ENCODE measurements around the gene EGFR.

EGFR gene

DNA sequence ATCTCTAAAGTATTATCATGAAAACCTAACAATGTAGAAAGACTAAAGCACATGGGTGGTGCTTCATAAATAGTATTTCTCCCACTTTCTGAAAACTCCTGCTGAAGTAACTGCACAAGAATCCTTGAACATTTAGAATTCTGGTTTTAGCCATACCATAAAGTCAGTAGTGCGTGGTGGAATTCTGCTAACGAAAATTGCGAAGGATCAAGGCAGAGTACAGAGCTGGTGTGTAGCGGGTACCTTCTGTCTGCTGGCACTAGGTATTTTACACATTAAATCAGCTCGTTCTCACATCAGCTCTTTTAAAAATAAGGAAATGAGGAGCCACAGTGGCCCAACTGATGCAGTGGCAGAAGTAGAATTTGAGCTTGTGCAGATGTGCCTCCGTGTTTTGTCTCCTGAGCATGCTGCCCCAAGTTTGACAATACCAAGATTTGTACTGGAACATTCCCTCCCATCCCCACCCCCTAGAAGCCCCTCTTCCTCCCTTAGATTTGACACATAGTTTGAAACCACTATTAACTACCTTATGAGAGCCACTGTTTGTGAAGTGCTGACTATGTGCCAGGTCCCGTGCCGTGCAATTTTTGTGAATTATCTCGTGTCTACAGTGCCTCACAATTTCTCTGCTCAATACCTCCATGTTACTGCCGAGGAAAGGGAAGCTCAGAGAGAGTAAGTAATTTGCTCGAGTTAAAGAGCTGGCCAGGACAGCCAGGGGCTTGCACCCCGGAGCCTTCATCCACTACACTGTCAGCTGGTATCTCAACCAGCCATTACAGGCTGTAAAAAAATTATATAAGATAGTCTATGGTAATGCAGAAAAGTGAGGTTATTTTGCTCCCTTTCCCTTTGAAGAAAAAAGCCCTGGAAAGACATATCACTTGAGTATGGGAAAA, 66.9 kb downstream of the EGFR start:
- DNase-seq: no peak

DNA sequence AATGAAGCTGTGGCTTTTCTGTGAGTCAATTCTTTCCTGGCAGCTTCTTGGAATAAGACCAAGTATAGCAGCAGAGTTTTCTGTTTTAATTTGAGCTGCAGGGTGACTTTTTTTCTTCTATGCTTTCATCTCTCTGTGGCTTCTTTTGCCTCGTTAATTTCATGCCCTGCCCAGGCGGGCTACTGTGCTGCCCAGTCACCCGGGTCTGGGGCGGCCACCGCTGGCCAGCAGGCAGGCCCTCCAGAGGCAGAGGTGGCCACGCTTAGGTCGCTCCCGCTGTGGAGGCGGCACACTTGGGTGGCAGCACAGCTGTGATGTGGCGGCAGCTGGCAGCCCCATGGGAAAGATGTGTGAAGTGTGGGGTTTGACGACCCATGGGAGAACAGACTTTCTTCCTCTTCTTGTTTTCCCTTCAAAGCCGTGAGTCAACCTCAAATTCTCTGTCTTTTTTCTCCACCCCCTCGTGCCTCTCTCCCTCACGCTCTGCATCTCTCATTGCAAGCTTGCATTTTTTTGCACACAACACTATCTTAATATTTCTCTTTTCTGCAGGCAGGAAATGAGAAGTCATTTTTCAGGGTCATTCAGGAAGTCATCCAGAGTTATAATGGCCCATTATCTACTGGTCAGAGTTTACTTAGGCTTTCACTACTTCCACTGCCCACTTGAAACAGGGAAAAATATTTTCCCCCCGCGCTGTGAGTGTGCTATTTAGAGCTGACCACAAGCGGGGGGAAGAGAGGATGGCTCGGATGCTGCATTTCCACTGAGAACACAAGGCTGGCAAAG, 67.8 kb downstream of the EGFR start:
- DNase-seq: peak; percentile 81

DNA sequence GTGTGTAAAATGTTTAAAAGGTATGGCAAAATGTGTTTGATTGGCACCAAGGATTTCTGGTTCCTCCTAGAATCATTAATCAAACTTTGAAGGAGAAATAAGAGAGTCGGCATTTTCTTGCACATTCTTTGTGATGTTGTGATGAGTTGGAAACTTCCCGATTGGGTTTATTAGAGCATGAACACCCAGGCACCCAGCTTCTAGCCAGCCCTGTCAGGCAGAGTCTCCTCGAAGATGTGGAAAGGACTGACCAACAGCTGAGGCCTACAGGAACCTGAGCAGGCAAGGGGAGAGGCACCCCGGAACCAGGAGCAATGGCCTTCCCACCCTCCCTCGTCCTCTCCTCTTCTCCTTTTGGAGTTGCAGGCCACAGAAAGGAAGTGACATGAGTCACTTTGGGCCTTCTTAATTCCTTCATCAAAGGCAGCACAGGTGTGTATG, 68.7 kb downstream of the EGFR start:
- no peak for DNase-seq

DNA sequence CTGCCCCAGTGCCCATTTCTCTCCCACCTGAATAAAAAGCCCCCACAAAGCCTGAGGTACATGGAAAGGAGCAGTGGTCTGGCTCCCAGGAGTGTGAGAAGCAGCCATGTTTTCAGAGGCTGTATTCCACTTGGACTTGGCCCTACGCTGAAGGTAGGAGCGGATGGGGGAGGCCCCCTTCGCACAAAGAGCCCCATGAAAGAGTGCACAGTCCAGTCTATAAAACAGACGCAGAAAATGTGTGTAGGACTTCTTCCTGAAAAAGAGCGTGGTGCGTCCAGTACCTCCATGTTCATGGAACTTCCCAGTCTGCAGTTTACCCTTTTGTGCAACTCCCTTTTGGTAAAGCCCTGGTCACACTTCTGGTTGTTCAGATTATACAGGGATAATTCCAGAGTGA, 69.3 kb downstream of the EGFR start:
- no peak for DNase-seq

DNA sequence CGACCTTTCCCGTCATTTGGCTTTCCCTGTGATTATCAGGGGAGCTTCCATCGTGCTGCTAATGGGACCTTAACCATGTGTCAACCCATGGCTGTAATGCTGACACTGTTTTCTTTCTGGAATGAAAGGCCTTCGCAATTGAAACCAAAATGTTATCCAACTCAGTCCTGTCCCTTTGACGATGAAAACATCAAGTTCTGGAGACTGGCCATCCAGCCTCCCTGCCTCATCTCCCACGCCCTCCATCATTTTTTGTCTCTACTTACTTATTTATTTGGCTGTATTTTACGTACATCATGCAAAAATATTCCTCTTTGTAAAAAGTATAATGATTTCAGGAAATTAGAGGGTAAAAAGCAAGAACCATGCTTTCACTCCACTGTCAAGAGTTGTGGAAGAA, 69.8 kb downstream of the EGFR start:
- no peak for DNase-seq

DNA sequence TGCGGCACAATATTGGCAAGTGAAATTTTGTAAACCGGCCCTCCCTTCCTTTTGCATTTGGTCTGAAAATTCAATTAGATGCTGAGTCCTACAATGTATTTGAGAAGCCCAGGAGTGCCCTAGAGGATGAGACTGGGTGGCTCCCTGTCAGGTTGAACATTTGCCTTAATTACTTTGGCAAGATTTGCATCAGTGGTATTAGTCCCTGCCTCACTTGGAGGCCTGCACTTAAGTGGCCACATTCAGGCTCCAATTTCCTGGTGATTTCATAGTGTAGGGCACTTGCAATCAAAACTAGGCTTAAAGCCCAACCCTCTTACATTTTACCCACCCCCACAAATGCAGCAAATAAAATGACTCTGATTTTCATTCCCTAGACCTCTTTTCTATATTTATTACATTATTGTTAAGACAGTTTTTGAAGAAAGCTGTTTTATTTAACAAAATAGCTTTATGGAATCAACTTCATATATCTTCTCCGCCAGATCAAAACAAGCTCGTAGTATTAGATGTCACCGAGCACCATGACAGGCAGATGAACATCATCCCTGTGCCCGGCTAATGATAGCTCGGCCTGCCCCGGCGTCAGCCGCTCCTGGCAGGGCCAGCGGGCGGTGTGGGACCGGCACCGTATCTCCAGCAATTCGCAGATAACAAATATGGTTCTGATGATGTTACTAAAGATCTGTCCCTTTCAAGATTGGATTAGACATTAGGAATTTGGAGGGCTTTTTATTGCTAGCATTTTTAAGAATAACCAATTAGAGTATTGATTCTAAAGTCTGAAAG, 73.6 kb downstream of the EGFR start:
- DNase-seq: peak; percentile 93

DNA sequence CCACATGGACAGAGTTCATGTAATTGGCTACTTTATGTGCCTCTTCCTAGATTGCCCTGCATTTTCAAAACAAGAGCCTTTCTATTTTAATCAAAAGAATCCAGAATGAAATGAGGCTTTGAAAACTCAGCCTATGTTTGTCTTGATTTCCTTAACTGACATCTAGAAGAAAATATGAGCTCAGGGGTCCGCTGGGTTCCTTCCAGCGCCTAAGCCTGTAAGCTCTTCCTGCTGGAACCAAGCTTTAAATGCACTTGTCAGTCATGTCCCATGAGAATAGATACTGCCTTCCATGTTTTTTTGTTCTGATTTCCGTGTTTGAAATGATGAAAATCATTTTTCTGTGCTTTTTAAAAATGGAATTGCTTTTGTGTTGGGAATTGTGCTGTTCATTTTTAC, 74.2 kb downstream of the EGFR start:
- no peak for DNase-seq

DNA sequence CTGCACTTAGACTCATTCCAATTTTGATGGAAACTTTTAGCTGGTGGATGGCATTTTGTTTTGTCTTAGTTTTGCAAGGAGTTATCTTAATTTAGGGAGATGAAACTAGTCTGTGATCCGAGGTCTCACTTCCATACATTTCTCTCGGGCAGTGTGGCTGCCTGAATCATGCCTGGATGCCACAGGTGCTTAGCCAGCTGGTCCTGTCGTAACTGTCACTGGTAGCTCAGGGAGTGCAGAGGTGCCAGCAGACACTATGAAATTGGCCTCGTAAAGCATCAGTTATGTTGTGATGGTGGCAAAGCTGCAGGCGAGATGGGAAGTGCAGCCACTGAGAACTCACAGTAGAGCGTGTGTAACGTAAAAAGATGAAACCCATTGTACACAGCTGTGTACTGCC, 74.9 kb downstream of the EGFR start:
- DNase-seq: no peak

DNA sequence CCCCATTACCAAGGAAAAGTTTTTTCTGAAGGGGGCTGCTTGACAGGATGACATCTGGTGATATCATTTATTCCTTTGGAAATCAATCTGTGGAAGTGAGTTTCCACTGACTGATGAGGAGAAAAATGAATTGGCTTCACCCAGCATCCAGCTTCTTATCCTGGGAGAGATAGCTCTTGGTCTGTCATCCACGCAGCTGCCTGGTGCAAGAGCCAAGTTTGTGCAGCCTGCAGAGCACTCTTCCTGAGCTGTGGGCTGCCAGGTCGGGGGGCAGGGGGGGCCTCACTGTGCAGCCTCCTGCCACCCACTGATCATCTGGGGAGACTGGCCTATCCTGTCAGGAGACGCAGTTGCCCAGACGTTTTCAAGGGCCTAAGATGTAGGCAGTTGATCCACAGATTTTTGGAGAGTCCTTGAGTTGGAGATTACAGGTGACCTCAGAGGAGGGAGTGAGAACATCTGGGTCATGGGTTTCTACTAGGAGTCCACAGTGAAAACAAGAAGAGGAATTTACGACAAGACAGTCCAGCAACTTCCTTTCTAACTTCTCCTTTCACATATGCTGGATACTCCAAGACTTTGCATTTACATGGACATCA, 75.4 kb downstream of the EGFR start:
- DNase-seq: peak; percentile 59

DNA sequence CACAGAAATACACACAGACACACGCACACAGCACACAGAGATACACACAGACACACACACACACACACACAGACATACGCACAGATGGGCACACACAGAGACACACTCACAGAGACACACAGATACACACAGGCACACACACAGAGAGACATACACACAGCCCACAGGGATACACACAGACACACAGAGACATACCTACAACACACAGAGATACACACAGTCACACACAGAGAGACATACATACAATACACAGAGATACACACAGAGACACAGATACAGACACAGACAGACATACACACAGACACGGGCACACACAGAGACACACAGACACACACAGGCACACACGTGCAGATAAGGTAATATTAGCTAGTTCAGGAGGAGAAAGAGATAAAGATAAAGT, 76.9 kb downstream of the EGFR start:
- no peak for DNase-seq

DNA sequence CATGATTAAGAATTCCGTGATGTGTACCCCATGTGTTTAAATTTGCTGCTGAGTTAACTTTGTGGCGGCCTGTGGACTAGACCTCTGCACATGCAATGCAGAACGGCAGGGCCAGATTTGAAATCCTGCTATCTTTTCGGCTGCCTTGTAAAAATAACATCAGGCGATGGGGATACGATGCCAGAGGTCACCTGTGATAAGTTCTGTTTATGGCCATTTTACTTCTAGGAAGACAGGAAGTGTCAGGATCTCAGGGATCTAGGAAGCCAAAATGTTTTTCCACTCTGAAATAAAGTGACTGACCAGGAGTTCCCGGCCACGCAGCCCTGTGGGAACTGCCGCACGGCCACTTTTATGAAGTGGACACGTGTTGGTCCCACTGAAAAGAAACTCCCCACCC, 77.5 kb downstream of the EGFR start:
- DNase-seq: no peak

DNA sequence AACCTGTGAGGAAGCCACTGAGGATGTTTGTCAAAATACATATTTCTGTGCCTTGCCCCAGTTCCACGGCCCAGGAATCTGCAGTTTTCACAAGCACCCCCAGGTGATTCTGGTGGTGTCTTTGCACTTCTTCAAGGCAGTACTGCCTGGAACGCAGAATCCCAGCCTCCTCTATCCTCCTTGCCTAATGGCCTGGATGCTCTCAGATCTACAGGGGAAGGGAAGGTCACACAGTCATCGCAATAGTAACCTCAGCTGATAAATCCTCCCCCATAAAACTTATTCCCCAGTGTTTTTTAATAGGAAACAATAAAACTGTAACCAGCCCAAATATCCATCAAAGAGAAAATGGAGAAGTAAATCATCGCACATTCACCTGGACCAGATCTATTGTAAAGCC, 78.3 kb downstream of the EGFR start:
- DNase-seq: no peak

DNA sequence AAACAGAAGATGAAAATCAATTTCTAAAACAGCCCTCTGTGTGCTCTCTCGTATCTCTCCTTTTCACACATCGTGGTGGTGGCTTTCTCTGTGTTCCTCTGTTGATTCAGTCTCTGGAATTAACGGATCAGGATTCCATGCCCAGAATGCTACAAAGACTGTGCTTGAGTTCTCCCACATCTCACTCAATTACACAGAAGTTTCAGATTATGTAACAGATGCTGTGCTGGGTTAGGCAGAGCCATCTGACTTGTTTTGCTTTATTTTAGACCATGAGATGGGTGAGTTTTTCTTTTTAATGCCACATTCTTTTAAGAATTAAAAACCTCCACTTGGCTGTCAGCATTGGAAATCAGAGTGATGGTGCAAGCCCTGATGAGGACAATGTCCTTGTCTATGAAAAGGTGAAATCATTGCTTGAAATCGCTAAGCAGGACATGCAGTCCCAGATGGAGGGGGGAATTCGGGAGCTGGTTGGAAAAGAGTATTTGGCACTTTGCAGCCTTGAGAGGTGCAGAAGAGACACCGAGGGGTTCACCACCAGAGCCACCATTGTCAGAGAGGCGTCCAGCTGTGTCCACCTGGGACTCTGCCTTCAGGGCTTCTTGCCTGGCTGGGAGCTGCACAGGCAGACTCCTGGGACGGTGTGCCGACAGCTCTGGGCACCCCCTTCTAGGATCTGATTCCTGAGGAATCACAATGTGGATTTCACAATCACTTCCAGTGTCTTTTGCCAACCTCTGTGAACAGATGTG, 80.4 kb downstream of the EGFR start:
- peak; percentile 34 for DNase-seq

DNA sequence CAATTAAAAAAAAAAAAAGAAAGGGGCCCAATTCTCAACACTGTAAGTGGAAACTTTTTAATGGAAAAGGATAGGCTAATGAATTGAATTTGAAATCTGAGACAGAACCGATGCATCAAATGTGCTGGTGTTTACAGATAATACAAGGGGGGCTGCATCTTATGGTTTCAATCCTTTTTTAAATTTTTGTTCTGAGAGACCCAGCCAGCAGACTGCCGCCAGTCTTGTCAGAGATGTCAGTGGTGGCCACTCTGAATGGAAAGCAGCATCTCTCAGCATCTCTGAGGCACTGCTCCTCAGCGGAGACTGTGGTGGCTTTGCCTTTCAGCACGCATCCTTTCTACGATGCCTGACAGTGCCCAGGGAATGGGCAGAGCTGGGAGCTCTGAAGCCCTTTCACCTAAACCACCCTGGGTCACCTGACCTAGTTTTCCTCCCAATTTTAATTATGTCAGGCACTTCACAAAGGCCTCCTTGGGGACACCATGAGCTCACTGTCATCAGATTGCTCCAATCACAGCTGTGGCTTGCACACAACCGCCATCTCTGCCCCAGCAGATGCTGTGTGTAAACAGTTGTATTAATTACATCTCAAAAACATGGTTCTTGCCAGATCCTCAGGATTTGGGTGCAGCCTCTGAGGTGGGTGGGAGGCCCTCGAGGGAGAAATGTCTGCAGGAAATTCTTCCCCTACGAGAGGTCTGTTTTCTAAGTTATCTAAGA, 81.2 kb downstream of the EGFR start:
- DNase-seq: peak; percentile 80

DNA sequence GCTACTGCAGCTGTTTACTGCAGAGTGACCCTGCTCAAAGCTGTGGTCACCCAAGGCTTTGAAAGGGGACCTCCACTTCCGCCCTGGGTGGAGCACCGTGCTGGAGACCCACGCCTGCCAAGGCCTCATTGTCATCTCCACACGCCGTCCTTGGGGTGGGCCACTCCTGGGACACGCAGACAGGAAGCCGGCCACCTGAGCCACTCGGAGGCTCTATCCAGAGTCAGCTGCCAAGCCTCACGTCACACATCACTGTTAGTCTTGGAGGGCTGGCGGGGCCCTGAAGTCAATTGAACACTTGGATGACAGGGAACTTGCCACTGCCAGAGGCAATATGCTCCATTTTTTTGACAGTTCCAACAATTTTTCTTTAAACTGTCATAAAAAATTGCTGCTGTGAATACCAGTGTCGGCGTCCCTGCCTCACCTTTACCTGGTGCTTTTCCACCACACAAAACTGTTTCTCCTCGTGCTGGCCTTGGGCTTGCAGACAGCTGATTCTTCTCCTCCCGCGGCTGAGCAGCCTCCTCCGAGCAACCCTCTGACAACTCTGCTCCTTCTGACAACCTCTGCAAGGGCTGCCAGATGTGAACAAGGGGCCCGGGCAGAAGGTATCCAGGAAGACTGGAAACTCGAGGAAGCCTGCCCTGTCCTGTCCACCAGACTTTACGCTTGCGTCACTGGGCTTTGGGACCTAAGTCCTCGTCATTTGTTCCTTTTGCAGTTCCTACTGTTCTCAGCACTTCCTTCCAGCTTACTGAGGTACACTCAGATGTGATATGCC, 81.9 kb downstream of the EGFR start:
- peak; percentile 87 for DNase-seq

DNA sequence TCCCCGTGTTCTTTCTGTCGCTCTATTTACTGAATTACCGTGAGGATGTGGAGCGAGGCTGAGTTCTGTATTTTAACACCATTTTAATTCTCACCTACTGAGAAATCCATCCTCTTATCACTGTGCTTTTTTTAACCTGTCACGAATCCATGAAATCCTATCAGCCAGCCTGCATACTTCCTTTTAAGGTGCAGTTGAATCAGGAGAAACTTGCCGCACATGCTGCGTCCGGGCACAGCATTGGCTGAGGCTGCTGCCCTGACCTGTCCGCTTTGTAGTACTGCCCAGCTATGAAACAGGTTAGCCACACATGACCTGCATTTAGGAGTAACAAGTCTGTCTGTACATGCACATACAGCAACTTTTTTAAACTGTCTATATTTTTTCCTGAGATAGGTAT, 82.5 kb downstream of the EGFR start:
- no peak for DNase-seq

DNA sequence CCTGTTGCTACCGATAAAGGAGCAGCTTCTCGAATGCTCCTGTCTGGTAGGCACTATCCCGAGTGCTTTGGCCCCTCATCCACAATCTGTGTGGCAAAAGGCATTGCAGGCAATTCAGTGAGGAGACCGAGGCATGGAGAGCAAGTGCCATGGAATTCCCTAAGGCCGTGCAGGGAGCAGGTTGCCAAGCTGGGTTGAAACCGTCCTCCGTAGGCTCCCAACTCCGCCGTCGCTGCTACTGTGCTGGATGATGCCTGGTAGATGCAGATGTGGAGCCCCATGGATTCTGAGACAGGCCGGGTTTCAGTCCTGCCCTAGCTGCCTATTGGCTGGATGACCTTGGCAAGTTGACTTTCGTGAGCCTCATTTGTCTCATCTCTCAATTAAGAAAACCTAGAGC, 85.3 kb downstream of the EGFR start:
- no peak for DNase-seq

DNA sequence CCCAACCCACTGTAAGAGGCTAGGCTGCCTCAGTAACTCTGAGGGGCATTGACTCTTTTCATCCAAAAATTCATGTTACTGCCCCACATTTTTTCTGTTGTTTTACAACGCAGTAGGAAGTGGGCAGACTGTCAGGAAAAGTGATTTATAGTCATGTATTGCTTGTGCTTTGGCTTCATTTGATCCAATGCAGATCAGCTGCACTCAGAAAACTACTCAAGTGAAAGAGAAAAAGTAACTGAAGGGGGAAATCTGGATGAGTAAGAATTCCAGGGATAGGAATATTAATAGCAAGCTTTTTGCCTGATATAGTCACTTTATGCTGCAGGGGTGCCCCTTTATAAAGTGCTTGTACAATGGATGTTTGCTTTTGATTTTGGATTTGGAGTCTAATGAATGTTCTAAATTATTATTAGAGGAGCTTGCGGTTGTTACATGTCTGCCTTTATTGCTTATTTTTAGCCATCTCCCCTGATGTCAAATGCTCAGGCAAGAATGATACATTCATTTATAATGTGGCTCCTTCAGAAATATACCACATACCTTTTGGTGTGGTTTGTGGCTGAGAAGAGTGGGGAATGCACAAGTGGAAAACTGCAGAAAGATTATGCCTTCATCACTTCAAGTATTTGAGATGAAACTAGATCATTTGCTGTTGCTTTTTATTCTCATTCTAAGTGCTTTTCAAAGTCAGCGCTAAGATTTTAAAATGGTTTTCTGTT, 86.1 kb downstream of the EGFR start:
- DNase-seq: peak; percentile 69

DNA sequence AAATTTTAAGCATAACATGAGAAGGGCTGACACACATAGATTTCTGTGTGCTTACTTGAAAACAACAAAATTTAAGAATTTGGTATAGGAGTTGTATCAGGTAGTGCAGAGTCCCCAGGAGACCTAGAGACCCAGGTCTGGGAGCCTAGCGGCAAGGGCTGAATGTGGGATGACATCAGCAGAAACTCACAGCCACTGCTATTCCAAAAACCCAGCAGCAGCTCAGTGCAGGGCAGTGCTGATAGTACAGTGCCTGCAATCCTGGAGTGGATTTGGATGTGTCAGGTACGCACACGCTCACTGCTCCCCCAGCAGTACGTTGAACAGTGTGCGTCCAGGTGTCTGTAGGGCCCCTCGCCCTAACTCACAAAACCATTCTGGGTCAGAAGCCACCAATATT, 87.1 kb downstream of the EGFR start:
- DNase-seq: no peak

DNA sequence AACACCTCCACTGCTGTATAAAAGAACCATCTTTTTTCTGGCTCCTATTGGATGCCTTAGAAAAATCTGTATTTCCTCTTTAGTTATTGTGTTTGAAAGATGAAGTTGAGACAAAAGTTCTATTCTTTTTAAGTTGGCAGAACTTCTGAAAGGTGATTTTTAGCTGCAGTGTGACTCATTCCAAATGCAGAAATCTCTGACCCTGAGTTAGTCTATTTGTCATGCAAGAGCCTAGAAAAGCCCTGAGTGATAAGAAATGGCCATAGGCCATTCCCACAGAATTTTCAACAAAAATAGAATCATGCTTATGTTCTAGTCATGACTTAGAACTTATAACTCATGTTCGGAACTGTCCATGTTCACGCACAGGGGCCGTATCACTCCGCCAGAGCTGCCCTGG, 89.1 kb downstream of the EGFR start:
- no peak for DNase-seq

Measured in DMS79 treated with DMSO at 0.1 percent for 48 hours (cell line).